Glomerular endothelial cell (primary cell): ENCODE measurements around the gene CD151. TPM values are rescaled to one million over a fixed set of nuclear protein-coding genes. Genes with fewer than 3 reads are reported as not detected.

Source experiments
- DNase-seq: peaks from one replicate; pipeline ENCODE4 v3.0.0-alpha.2; 2011; ENCODE audit warnings: low read depth, low spot score; ENCODE audit errors: extremely low read depth
- total RNA-seq: library from RNA; depleted of rRNA; stranded (reverse); fragments of >200 nt; gene quantifications from 2 replicates; pipeline ENCODE4 v1.2.3, GENCODE V29; 2015

The CD151 gene
- total RNA-seq, 1 donor from 2014 or later, result 569 TPM

- DNase-seq, result no peak
Observed at GRCh38 chr11:855330-855674, 22.6 kb downstream of the CD151 start.

- no peak for DNase-seq
Observed at GRCh38 chr11:855796-856195, 23.0 kb downstream of the CD151 start.

GRCh38 chr11:856397-856796 is 23.6 kb downstream of the CD151 start:
- DNase-seq, result no peak

GRCh38 chr11:858053-858761 is 25.5 kb downstream of the CD151 start:
- DNase-seq, result no peak

DNA sequence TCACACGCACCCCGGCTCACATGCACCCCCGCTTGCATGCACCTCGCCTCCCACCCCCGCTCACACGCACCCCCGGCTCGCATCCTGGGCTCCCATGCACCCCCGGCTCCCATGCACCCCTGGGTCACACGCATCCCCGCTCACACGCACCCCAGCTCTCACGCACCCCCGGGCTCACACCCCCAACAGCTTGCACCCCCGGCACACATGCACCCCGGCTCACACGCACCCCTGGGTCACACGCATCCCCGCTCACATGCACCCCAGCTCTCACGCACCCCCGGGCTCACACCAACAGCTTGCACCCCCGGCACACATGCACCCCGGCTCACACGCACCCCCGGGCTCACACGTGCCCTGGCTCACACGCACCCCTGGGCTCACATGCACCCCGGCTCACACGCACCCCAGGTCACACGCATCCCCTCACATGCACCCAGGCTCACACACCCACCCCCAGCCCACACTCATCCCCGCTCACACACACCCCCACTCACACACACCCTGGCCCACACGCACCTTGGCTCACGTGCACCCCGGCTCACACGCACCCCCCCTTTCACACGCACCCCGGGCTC is 26.1 kb downstream of the CD151 start:
- DNase-seq, result no peak

- DNase-seq, result no peak
Observed at GRCh38 chr11:859394-860131, 26.8 kb downstream of the CD151 start.

DNA sequence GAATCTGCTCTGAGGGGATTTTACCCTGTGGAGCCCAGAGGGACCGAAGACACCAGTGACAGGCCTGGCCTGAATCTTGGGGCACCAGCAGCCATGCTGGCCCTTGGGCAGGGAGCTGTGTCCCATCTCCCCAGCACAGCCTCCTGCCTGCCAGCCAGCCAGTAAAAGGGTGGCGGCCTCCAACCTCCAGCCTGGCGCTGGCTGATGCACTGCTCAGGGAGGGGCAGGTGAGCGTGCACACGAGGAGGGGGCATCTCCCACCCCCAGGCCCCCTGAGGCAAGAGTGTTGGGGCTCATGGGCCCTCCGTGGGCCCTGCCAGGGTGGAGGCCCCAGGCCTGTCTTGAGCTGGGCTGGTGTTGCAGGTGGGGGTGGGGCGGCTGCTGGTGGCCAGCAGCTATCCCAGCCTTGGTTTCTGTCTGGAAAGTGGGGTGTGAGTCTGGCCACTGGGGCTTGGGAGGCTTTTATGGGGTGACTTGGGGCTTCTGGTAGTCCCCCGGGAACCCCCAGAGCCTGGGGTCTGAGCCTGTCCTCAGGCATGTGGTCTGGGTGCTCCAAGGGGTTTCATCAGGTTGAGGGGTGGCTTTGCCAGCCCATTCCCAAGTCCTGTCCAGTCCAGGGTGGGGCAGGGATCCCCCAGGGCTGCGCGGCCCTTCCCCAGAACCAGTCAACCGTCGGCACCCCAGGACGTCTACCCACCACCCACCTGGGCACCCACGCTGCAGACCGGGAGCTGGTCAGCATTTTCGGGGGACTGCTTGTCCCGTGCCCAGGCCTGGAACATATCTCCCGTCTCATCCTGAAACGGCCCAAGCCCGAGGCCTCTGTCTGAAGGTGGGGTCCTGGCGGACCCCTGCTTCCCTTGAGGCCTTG is 27.7 kb downstream of the CD151 start:
- DNase-seq, result no peak

DNA sequence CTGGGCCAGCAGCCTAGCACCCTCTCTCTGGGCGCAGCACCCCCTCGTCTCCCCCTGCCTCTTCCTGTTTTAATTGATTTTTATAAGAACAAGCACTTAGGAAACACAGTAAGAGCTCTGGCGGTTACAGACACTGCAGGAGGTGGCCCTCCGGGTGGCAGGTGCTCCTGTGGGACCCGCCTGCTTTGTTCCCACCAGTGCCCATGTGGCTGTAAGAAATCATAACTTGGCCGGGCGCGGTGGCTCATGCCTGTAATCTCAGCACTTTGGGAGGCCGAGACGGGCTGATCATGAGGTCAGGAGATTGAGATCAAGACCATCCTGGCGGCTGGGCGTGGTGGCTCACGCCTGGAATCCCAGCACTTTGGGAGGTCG is 28.3 kb downstream of the CD151 start:
- no peak for DNase-seq

- no peak for DNase-seq
Observed at GRCh38 chr11:862081-862661, 29.4 kb downstream of the CD151 start.

DNA sequence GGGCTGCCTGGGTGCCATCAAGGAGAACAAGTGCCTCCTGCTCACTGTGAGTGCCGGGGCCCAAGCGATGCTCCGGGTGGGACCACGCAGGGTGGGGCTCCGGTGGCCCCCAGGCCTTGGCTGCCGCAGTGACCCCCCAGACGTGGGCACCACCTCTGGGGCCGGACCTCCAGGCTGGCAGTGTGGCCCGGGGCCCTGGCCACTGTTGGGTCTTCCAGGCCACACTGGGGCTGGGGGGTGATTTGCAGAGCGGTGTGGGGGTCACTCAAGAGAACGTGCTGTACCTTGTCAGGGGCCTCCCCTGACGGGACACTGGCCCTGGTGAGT is 29.9 kb downstream of the CD151 start:
- no peak for DNase-seq

- DNase-seq, result no peak
Observed at GRCh38 chr11:863023-863909, 30.5 kb downstream of the CD151 start.

DNA sequence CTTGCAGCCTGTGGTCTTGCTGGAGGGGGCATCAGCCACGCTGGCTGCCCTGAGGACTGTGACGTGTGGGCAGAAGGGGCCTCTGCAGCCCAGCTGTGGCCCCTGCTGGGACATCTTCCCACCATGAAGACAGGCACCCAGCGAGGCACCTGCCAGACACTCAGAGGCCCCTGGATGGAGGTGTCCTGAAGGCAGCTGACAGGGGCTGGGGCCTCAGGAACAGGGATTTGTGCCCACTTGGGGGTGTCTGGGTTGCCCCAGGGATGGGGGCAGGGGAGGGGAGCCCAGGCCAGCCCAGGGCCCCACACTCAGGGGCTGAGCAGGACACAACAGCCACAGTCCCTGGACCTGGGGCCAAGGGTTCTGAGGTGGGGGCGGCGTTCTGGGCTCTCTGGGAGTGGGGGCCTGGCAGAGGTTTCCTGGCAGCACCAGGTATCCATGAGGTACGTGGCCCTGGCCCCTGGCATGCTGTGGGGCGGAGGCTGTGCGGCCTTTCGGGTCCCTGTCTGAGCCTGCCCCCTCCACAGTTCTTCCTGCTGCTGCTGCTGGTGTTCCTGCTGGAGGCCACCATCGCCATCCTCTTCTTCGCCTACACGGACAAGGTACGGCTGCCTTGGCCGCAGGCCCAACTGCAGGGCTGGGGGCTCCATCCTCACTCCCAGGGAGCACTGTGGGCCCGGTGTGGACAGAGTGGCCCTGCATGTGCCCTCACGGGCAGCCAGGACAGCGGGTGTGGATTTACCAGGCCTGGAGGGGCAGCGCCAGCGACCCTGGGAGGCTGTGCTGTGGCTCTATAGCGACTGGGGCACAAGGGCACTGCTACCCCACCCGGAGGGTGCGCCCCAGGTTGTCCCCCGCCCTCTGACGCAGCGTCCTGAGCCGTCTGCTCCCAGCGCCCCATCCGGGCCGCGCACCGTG is 31.4 kb downstream of the CD151 start:
- no peak for DNase-seq

DNA sequence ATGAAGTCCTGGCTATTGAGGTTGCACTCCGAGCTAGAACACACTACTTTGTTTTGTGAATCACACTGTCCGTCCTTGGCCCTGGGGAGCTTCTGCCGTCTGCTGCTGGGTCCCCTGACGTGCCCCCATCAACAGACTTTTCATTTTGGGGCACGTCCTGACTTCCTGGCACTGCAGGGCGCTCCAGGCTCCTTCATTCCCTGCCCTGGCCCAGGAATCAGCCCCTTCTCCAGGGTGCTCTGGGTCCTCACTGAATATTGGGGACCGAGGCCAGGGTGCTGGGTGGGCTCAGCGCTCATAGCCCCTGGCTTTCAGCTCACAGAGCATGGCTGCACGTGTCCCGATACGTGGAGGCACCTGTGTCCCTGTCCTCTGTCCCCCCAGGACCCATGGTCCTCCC is 32.1 kb downstream of the CD151 start:
- no peak for DNase-seq

GRCh38 chr11:865462-866430 is 33.0 kb downstream of the CD151 start:
- no peak for DNase-seq

DNA sequence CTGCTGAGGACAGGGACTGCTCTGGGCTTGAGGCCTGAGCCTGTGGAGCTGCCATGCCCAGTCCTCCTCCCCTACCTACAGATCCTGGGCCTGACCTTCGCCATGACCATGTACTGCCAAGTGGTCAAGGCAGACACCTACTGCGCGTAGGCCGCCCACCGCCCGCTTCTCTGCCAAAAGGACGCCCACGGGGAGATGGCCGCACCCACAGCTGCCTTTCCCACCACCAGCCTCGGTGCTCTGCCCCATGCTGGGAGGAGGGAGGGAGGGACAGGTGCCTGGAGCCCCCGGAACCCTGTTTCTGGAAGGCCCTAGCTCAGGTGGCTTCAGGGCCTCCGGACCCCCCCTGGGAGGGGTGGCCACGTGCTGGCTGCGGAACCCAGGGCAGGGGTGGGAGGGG is 33.7 kb downstream of the CD151 start:
- no peak for DNase-seq

DNA sequence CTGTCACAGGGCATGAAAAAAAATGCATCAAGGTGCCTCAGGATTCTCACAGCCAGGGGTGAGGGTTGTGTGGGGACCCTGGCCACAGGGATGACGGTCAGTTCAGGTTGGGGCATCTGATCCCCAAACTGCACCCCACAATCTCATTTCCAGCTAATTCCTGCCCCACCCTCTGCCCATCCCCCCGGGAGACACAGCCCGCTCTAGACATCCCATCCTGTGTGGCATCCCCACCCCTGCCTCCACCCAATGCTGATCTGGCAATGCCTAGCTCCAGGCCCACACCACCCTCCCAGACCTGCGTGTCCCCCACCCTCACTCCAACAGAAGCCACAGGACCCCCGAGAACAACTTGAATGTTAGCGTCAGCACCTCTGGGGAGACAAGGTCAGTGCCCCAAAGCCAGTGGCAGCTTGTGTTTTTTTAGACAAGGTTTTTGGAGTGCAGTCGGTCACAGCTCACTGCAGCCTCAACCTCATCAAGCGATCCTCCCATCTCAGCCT is 35.2 kb downstream of the CD151 start:
- DNase-seq, result no peak

- DNase-seq, result no peak
Observed at GRCh38 chr11:868394-868793, 35.6 kb downstream of the CD151 start.

DNA sequence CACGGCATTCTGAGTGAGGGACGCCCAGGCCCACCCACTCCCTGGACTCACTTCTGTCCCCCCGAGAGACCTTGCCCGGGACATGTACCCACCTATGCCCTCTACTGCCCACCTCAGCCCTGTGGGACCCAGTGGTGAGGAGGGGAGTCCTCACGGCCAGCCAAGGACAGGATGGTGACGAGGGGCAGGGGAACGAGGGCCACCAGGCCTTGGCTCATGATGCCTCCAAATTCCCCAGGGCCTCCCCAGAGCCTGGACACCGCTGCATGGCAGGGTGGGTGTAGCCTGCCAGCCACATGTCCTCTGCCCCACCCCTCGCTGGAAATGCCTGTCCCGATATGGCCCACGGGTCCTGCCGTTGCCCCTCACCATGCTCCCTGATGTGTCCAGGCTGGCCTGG is 36.0 kb downstream of the CD151 start:
- DNase-seq, result no peak
